SIG-M5 treated with dmso at 0.1 percent for 504 hours (cell line): ENCODE results near the gene ESF1.
A peak's percentile ranks its signal among the peaks of the same experiment; 100 is the strongest.

Experiments used
- DNase-seq: peaks from one replicate; lab custom pipeline; 2025; ENCODE audit not compliant: unreplicated experiment; lab: John Stamatoyannopoulos, UW

ESF1 gene

GRCh38 chr20:13681248-13682125 is 103.2 kb downstream of the ESF1 start:
- DNase-seq: peak; percentile 3

GRCh38 chr20:13678944-13679343 is 105.8 kb downstream of the ESF1 start:
- no peak for DNase-seq

DNA sequence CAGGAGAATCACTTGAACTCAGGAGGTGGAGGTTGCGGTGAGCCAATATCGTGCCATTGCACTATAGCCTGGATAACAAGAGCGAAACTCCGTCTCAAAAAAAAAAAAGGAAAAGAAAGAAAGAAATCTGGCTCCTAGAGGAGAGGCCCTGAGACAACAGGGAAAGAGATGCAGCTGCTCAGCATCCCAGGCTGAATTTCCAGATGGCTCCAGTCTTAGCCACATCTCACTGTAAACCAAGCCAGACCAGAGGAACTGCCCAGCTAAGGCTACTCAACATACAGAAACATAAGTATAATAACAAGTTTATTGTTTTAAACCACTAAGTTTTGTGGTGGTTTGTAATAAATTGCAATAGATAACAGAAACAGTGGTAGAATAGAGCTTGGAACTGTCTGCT is 107.5 kb downstream of the ESF1 start:
- no peak for DNase-seq

DNA sequence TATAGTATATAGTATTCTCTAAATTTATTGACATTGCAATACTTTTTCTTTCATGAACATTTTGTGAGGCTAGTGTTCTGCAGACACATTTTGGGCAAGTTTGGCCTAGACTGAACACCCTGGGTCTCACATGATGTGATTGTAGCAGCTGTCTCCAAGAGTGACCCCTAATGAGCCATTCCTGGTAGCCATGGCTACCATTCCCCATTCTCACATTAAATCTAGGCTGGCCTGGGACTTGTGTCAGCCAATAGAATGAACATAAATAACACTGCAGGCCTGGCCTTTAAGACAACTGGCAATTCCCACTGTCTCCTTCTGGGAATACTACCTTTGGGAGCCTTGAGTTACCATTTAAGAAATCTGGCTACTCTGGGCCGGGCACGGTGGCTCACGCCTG is 108.0 kb downstream of the ESF1 start:
- no peak for DNase-seq

- DNase-seq: no peak
Observed at GRCh38 chr20:13672690-13673089, 112.0 kb downstream of the ESF1 start.

DNA sequence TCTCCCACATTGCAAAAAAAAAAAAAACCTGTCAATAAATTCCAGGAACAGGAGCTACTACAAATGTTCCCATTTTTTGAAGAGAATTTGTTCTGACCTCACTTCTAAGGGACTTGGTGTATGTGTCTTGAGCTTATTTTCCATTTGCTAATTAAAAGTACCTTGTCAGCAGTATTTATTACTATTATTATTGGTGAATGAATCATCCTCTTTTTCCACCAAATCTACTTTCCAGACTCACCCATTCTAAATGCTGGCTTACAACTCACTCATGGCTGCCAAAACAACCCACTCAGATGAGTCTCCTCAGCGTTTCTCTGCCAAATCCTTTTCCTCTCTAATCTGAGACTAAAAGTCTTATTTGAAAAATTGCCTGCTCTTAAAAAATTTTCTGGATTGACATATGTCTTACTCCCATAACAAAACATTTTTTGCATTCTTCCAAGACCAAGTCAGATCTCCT is 112.8 kb downstream of the ESF1 start:
- DNase-seq: no peak

DNA sequence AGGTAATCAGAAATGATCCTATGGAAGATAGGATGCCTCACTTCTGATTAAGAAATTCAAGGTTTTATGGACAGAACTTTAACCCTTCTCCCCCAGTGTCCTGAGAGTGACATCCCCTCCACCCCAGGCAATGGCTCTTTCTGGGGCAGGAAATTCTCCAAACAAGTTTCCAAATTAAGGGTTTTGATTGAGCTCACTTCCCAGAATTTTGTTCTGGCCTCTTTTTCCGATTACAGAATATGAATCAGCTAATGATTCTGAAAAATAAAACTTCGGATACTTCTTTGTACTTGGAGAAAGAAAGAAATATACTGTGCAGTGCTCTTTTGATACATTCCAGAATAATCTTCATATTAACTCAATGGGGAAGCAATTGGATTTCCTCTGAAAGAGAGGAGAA is 113.2 kb downstream of the ESF1 start:
- DNase-seq: no peak

GRCh38 chr20:13670160-13670559 is 114.6 kb downstream of the ESF1 start:
- no peak for DNase-seq

DNA sequence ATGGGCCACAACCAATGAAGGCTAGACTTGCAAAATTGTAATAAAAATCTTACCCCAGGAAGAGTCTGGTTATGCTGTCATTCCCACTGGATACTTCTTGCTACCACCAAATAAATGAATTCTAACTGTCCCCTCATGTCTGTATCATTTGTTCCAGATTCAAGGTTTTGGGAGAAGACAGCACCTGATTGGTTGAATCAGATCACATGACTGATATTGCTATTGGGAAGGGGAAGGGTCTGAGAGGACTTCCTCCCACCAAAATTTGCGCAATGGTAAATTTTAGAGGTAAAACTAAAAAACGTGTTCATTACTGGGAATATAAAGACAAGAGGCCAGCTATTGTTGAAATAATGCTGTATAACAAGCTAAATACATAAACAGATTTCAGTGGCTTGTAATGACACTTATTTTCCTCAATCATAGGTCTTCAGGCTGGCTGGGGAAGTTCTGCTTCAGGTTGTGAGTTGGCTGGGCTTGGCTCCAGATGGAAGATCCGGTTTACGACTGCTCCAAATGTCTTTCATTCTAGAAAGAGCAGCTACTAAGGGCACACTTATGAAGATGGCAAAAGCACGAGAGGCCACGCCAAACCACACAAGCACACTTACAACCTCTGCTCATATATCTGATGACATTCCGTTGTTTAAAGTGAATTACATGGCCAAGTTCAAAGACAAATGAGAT is 118.9 kb downstream of the ESF1 start:
- DNase-seq: no peak
